GM21576 (cell line): Measurements from ENCODE around the gene SPEF1.

Experiments used
- ATAC-seq: cut with Tn5 transposase; IDR thresholded peaks from one replicate; pipeline ENCODE4 v1.9.1; 2021; ENCODE audit warnings: mild to moderate bottlenecking, moderate library complexity; ENCODE audit not compliant: unreplicated experiment

SPEF1 gene

DNA sequence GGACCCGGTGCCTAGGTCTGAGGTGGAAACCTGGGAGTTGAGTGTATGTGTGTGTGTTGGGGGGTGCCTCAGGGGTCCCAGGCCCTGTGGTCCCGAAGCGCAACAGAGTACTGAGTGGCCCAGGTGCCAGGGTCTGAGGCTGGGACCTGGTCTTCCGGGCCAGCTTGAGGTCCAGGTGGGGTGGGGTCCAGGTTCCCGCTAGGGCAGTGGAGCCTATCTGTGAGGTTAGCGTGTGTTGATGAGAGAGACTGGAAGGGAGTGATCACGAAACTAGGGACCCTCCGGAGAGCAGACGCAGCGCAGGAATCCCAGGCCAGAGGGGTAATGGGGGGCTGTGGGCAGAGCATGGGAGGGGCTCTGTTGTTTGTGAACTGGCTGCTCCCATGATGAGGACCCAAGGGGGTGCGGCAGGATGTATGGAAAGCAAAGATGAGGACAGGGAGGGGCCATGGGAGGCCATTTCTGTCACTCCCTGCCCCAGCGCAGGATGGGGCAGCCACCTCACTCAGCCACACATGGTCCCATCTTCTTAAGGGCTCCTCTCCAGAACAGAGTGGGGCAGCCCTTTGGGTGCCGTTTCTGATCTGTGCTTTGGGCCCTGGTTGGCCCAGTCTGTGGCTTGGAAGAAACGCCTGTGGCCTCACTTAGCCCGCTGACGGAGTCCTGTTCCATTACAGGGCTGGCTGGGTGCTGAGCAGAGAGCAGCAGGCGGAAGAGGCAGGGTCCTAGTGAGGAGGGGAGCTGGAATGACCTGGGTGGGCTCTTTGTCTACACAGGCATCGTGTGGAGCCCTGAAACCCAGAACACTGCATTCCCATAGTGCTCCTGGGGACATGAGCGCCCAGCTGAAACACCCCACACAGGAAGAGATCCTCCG lies 47.9 kb downstream of the SPEF1 start:
- no peak for ATAC-seq

DNA sequence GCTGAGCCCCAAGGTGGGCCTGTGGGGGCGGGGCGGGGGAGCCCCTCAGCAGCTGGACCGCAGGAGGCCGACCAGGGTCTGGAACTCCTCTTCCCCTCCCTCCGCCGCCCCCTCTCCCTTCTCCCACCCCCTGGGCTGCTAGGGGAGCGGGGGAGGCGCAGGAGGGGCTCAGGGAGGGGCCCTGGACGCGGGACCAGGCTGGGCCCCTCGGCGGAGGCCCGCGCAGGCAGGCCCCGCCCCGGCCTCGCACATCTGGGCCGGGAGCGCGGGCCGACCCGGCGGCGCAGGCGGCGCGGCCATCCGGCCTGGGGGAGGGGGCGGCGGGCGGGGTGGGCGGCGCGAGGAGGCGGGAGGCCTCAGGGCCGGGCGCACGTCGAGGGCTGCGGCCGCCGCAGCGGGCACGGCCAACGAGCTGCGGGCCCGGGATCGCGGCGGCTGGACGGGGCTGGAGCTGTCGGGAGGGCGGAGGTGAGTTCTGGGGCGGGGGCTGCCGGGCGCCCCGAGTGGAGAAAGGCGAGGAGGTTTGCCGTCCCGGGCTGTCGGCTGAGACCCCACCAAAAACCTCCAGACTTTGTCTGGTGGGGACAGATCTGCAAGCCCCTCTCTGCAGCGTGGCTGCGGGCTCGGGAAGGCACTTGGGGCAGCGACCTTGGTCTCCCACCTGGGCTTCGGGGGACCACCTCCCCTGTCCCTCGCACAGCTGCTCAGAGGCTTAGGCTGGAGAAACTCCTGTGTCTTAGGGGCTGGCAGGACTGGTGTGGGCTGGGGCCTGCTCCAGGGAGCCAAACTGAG lies 48.7 kb downstream of the SPEF1 start, which contains the start of gene HSPA12B:
Gene HSPA12B (plus strand): TSS at position 359 of the 792 bp plus-strand sequence. CDS start 5,990 bp downstream, outside the sequence.
- ATAC-seq, result no peak

DNA sequence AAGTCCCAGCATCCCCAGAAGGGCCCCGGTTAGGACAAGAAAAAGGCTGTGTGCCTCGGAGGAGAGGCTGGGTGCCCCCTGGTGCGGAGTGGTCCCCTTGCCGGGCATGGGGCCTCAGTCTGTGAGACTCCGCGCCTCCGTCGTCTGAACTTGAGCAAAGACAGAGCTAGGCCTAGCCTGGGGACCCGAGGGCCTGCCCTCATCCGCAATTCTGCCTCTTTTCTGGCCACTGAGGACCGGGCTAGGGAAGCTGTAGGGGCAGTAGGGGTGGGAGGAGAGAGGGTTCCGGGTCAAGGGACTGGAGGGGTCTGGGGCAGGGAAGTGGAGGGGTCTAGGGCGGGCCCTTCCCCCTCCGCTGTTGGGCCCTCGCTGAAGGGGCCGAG lies 49.3 kb downstream of the SPEF1 start:
- no peak for ATAC-seq

DNA sequence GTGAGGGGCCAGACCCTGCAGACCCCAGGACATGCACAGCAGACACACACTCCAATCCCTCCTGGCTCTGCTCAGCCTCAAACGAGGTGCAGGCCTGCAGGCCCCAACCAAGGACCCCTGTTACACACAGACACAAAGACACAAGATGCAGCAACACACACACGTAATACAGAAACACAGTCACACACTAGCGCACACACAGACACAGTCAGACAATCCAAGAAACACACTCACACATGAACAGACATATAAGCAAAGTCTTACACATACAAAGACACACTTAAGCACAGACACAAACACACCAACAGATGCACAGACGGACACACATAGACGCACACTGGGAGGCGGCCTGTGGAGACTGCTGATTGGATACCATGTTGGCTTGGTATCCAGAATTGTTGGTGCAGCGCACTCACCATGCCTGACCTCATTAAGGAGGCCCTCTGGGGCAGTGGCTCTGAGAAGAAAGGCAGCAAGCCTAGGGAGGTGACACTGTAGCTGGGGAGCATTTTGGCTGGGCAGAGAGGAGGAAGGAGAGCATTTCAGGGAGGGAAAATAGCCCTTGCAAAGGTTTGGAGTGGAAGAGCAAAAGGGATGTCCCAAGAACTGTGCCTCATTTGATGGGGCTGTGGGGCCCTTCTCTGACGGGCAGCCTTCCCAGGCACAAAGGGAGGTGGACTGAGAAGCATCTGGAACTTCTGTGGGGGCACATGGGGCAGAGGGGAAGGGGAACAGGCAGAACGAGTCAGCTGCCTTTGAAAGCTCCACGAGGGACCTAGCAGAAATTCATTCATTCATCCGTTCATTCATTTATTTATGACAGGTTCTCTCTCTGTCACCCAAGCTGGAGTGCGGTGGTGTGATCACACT lies 50.2 kb downstream of the SPEF1 start:
- ATAC-seq, result no peak

DNA sequence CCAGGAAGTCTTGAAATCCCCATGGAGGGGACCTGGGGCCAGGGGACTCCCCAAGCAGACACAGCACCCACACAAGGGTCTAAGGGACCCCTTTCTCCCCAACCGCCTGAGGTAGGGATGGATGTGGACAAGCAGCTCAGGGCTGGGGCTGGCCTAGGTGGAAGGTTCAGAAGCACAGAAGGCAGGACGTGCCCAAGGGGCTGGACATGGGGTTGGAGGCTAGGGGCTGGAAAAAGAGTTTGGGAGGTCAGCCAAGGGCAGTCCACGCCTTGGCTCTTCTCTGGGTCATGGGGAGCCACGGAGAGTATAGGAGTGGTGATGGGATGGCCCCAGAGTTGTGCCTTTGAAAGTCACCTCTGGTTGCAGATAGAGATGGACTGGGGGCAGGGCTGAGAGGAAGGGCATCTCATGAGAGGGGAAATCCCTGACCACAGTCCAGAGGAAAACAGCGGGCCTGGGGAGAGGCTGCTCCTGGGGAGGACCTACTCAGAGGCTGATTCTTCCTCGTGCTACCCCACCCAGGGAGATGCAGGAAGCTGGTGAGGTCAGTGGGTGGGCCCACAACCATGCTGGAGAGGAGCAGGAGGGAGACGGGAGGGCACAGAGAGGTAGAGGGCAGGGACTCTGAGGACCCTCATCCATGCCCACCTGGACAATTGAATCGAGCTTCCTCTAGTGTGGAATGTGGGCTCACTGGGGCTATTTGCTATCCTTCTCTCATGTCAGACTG lies 51.3 kb downstream of the SPEF1 start:
- no peak for ATAC-seq

DNA sequence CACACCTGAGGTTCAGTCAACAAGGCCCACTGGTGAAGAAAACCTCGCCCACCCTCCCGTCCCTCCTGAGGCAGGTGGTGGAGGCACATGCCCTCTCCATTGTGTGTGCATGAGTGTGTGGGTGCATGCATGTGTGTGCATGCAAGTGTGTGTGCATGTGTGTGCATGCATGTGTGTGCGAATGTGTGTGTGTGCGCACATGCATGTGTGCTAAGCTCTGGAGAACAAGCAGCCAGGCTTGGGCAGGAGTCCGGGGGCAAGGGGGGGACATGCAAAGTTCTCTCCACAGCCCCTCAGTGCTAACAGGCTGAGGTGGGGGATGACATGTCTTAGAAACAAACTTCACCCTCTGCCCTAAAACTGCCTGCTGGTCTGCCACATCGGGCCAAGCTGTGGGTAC lies 51.9 kb downstream of the SPEF1 start:
- ATAC-seq, result no peak

DNA sequence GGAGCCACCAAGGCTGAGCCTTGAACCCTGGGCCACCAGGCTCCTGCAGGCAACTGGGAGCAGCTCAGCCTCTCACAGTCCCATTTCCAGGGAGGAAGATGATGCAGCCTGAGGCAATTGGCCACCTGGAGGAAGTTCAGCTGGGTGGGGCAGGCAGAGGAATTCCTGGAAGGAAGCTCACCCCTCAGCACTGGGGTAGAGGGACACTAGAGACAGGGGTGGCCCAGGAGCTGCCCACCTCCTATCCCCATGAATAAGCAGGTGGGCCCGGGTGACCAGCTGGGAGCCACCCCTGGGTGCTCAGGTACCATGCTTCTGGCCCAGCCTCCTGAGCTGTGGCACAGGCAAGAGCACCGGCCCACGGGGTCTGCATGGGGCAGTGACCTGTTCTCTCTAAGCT lies 52.4 kb downstream of the SPEF1 start:
- no peak for ATAC-seq

DNA sequence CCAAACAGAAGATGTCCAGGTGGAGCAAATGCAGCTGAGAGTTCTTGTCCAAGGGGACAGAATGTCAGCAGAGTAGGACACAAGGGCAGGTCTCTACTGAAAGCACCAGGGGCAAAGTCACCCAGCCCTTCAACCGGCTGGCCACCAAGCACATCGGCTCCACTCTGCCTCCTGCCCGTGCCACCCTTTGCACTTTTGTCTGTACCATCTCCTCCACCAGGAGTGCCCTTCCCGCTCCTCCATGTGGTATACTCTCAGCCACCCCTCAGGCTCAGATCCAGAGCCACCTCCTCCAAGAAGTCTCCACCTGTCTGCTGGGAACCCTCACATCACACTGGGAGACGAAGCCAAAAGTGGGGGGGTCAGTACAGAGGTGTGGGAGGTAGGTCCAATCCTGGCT lies 52.9 kb downstream of the SPEF1 start:
- ATAC-seq, result no peak
